HG03097 (cell line): ENCODE measurements around the gene CAT.

Experiments used
- ATAC-seq: cut with Tn5 transposase; IDR thresholded peaks from one replicate; pipeline ENCODE4 v1.9.1; 2021; ENCODE audit not compliant: unreplicated experiment, low FRiP score

Gene CAT

DNA sequence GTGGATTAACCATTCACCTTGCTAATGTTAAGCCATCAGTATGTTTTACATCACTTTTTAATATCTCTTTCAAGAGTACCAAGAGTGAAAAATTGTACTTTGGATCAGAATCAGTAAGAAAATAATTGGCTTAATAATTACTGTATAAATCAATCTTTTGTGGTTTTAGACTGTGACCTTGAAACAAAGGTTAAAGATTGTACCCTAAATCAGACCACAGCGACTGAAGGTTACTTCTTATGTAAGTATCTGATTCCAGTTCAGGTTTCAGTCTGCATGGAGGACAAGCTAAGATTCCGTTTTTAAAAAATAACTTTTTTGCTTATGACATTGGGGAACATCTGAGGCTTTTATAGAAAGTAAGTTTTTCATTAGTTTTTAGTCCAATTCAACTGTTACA is 18.9 kb downstream of the CAT start:
- ATAC-seq, result no peak

DNA sequence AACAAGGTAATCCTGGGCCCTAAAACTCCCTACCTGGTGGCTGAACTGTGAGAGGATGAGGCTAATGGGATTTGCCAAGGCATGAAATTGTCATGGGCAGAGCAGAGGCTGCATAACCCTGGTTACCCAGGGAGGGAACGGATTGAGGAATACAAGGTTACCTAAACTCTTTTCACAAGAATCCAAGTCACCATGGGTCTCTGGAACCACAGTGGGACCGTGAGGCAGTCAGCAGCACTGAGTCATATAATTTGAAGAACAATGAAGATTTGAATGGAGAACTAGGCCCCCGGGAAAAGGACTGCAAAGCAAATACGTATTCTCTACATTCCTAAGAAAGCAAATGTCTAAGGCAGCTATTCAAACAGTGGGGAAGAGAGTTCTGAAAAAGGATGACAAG is 19.8 kb downstream of the CAT start:
- ATAC-seq, result no peak

- ATAC-seq, result no peak
Observed at GRCh38 chr11:34459507-34460162, 20.9 kb downstream of the CAT start.

DNA sequence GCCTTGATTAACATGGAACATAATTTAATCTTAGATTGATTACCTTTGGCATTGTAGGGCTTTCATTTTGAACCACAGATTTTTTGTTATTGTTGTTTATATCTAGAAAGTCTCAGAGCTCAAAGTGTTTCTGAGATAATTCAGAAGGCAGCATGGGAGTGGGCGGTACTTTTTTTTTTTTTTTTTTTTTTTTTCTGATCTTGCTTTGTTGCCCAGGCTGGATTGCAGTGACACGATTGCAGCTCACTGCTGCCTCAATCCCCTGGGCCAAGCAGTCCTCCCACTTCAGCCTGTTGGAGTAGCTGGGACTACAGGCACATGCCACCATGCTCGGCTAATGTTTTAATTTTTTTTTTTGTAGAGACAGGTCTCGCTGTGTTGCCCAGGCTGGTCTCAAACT is 21.5 kb downstream of the CAT start:
- ATAC-seq, result no peak

- ATAC-seq, result no peak
Observed at GRCh38 chr11:34461215-34461614, 22.5 kb downstream of the CAT start.

DNA sequence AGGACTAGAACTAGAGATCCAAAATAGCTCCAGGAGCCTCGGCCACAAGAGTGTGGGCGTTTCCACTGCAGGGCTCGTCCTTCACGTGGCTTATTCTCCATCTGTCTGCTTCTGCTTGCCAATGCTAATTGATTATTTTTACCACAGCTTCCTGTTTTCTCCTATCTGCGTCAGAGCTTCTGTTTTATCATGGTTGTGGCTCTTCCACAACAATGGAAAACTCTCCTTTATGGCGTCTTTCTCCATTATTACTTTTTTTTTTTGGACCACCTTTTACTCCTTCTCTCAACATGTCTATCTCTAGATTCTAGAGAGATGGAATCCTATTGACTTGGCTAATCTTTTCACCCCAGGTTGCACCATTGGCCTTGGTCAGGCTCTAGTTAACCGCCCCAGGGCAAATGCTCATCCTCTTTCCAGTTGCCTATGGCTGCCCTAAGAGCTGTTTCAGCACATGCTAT is 25.9 kb downstream of the CAT start:
- no peak for ATAC-seq

DNA sequence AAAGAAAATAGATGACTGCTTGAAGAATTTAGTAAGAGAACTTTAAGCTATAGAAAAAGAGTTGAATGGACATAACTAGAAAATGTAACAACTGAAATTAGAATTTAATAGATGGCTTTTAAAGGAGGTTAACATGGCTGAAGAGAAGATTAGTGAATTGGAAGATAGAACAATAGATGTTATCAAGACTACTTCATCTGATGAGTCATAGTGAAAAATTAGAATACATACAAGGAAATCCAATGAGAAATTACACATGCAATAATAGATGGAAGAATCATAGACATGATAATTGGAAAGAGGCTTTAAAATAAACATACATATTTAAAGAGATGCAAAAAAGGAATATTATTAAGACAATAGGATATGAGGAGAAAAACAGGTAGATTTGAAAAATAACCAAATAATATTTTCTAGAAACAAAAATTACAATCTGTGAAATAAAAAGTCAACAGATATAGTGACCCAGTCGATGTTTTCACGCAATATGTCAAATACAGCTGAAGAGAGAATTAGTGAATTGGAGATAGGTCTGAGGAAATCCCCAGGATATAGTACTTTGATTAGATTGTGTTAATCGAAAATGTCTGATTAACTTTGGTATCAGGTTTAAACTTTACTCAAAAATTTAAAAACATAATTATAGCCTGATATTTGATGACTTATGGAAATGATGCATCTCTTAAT is 28.2 kb downstream of the CAT start:
- ATAC-seq, result no peak

GRCh38 chr11:34468209-34468841 is 29.6 kb downstream of the CAT start:
- no peak for ATAC-seq

DNA sequence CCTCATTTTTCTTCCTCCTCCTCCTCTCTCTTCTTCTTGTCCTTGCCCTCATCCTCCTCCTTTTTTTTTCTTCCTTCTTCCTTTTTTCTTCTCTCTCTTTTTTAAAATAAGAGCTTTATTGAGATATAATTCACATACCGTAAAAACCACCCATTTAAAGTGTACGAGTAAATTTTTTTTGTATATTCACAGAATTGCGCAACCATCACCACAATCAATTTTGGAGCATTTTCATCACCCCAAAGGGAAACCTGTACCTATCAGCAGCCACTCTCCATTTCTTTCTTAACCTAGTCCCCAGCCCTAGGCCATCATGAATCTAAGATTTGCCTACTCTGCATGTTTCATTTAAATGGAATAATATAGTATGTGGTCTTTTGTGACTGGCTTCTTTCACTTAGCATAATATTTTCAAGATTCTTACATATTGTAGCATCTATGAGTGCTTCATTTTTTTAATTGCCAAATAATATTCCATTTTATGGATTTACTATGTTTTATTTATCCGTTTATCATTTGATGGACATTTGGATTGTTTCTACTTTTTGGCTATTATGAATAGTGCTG is 35.0 kb downstream of the CAT start:
- no peak for ATAC-seq

GRCh38 chr11:34475656-34476055 is 36.9 kb downstream of the CAT start:
- no peak for ATAC-seq

DNA sequence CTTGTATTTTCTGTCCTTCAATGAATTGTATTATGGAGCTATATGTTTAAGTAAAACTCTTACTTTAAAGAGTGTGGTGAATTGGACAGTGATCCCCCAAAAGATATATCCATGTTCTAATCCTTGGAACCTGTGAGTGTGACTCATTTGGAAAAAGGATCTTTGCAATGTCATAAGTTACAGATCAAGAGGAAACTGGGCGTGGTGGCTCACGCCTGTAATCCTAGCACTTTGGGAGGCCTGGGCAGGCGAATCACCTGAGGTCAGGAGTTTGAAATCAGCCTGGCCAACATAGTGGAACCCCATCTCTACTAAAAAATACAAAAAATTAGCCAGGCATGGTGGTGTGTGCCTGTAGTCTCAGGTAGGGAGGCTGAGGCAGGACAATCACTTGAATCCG is 38.1 kb downstream of the CAT start:
- ATAC-seq, result no peak

GRCh38 chr11:34478845-34479663 is 40.3 kb downstream of the CAT start:
- ATAC-seq, result no peak

DNA sequence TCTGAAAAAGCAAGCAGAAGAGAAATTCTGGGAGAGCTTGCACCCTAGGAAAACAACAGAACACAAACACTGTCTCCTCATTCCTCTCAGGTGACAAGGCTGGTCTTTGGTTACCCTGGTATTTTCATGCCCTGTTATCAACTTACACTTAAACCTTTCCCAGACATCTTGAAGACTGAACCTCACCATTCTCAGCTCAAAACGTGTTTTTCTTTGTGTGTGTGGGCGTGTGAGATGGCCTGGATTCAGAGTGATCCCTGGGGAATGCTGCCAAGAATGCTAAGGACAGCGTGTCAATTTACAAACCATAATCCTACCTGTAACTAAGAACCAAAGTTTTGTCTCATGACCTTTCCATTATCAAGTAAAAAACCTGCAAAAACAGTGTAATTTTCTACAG is 41.6 kb downstream of the CAT start:
- ATAC-seq, result no peak

DNA sequence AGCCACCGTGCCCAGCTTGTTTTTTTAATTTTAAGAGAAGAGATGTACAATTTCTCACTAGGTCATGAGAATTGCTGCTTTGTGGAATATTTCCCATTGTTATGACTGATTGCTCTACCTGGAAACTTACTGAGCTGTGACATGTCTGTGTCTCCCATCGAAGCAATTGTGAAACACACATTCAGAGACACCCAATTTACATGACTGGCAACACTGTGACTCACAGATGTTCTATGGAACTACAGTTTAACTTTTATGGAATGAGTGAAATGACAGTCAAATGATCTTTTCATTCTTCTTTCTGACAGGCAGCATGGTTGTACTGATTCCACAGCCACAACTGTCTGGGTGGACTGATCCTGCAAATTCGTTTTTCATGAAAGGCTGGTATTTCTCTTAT is 42.6 kb downstream of the CAT start:
- no peak for ATAC-seq

- no peak for ATAC-seq
Observed at GRCh38 chr11:34483106-34483874, 44.6 kb downstream of the CAT start.

DNA sequence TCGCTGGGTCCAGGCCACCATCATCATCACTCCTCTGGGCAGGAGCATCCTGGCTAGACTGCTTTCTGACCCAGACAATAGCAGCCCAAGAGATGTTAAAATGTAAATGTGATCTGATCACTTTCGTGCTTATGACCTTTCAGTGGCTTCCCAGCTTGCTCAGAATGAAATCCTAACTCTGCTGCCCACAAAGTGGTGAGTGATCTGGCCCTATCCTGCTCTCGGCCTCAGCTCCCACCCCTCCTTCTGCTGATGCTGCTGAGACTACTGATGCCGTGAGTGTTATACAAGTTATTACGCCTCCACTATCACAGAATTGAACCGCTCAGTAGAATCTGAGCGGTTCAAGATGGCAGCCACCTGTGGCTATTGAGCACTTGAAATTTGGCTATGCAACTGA is 48.7 kb downstream of the CAT start:
- no peak for ATAC-seq

GRCh38 chr11:34488855-34489557 is 50.3 kb downstream of the CAT start:
- no peak for ATAC-seq

DNA sequence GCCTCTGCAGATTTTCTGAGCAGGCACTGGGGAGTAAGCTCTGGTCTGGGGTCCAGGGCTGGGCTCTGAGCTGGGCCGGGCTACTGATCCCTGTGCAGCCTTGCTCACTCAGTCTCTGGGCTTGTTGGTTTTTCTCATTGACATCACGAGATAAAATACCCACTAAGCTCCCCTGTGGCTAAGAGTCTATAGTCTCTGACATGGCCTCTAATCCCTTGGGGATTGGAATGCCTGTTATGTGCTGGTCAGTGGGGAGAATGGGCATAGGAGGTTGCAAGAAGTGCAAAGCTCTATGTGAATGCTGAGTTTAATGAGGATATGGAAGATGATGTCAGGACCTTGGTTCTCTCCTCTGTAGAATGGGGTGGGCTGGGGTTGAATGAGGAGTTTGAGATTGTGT is 51.6 kb downstream of the CAT start:
- no peak for ATAC-seq

- ATAC-seq, result no peak
Observed at GRCh38 chr11:34492806-34493414, 54.2 kb downstream of the CAT start.
